LNCaP clone FGC (cell line): ENCODE results near the gene MYH4.

Experiments
- DNase-seq: peaks from one replicate; pipeline ENCODE4 v3.0.0-alpha.2; 2011; ENCODE audit warnings: low read depth
- H3K4me3 ChIP-seq: 2 replicates; pipeline ENCODE4 v1.5.1; 2011; ENCODE audit warnings: mild to moderate bottlenecking, low read depth, low read length, control low read depth
- TF ChIP-seq, protein P1 (sequence below): IDR thresholded peaks from 2 replicates; pipeline ENCODE4 v1.5.1; 2012; ENCODE audit warnings: mild to moderate bottlenecking; ENCODE audit not compliant: control insufficient read depth, insufficient read depth; ENCODE audit errors: extremely low read depth

Gene MYH4

DNA sequence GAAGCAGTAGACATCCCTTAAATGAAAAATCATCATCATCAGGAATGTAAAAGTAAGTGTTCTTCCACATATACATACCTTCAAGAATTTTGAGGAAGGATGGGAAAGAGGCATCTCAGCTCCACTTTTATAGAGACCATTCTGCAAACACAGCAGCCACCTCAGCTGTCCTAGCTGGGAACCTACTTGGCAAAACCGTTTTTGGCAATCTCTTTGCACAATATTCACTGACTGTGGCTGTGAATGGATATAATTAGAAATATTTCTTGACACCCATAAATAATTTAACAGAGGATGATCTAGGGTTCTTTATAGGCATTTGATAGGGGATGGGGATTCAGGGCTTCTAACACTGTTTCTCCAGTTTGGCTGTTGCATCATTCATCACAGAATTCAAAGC lies at the start of gene MYH4:
Gene MYH4, minus strand, starts transcription at position 101 of the 400 bp plus-strand sequence. CDS start 2,814 bp downstream, outside the sequence.
- TF ChIP-seq, protein P1, sequence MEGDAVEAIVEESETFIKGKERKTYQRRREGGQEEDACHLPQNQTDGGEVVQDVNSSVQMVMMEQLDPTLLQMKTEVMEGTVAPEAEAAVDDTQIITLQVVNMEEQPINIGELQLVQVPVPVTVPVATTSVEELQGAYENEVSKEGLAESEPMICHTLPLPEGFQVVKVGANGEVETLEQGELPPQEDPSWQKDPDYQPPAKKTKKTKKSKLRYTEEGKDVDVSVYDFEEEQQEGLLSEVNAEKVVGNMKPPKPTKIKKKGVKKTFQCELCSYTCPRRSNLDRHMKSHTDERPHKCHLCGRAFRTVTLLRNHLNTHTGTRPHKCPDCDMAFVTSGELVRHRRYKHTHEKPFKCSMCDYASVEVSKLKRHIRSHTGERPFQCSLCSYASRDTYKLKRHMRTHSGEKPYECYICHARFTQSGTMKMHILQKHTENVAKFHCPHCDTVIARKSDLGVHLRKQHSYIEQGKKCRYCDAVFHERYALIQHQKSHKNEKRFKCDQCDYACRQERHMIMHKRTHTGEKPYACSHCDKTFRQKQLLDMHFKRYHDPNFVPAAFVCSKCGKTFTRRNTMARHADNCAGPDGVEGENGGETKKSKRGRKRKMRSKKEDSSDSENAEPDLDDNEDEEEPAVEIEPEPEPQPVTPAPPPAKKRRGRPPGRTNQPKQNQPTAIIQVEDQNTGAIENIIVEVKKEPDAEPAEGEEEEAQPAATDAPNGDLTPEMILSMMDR, result no peak
- H3K4me3 ChIP-seq, result no peak within 1 kb of the TSS
- DNase-seq, result no peak

DNA sequence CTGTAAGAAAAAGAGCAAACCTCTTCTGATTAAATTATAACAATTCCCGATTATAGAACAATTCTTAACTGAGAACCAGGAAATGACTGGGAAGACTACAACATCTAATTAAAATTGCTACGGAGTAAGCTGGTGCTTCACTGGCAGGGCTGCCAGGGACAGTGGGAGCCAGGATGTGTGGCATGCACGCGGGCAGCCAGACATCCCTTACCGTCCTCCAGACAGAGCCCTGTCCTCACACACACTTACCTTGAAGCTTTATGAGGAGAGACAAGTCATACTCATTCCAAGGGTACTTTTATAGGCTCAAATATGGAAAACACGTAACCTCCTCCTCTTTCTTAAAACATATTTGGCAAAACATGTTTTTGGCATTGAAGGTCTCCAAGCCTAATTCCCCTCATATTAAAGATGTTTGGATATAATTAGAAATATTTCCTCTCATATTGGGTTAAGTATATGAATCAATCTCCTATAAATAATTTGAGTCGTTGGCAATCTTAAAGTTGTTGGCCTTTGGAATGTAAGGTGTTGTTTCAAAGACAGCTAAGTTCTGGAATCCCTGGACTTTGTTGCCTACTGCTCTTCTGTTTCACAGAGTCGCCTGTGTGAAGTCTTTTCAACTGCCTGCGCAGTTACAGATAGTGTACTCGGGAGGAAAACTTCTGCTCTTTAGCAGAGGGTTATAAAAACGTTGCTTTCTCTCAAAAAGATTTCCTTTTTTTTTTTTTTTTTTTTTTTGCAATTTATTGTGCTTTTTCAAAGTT lies 49.1 kb upstream of the MYH4 start, which contains the start of gene MYH1:
Gene MYH1, minus strand, starts transcription at position 272 of the 767 bp plus-strand sequence. CDS start 1,900 bp downstream, outside the sequence.
- DNase-seq, result no peak
- TF ChIP-seq, protein P1, result no peak
- no peak within 1 kb of the TSS for H3K4me3 ChIP-seq

DNA sequence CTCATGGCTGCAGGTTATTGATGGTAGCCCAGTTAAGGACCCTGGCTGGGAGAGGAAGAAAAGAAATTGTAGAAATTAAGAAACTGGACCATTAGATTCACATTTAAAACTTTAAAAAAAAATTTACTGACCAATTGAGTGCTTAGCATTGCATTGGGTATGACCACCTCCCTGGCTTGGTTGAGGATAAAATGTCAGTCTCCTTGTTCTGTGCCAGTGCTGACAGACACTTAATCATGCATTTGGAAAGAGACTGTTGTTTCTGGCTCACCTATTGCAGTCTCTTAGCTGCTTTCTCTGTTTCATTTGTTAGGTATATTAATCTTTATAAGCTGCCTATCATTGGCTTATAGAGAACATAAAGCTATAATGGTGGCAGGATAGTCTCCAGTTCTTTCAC lies 47.3 kb upstream of the MYH4 start:
- no peak for DNase-seq
- H3K4me3 ChIP-seq, result no peak overlapping the region
- TF ChIP-seq, protein P1, result no peak

DNA sequence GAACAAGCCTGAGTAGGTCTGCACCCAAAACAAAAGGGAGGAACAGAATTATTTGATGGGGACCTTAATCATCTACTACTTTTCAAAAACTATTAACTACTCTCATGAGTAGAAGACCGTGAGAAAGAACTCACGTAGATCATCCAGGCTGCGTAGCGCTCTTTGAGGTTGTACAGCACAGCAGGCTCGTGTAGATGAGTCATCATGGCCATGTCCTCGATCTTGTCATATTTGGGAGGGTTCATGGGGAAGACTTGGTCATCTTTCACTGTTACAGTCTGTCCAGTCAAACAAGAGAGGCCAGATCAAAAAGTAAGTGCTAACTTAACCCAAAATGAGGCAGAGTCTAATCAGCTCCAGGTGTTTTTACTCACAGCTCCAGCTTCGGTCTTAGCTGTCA lies 46.7 kb upstream of the MYH4 start:
- TF ChIP-seq, protein P1, result no peak
- no peak for DNase-seq
- no peak overlapping the region for H3K4me3 ChIP-seq

DNA sequence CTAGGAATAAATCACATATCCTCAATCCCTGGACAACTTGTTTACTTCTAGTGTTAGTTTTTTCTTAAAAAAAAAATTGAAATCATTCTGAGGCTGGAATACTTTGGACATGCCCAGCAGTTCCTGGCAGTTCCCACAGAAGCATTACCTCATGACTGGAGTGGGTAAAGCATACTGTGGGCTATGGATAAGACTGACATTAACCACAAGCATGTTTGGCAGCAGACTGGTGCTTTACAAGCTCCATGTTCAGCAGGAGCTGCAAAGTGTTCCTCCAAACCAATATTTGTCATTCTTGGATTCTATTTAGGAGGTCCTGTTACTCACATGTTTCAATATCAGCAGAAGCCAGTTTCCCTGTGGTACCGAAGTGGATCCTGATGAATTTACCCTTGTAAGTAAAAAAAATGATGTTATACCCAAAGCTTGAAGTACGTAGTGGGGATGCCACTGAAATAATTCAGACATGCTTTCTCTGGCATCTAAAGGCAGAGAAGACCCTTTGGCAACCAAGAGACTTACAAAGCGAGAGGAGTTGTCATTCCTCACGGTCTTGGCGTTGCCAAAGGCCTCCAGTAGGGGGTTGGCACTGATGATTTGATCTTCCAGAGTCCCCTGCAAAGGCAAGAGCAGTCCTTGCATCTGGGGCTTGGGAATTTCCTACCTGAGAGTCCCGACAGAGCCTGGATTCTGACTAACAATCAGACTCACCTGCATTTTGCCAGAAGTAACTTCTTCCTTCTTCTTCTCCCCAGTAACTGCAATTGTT lies 44.1 kb upstream of the MYH4 start:
- DNase-seq, result no peak
- H3K4me3 ChIP-seq, result no peak overlapping the region
- TF ChIP-seq, protein P1, result no peak

DNA sequence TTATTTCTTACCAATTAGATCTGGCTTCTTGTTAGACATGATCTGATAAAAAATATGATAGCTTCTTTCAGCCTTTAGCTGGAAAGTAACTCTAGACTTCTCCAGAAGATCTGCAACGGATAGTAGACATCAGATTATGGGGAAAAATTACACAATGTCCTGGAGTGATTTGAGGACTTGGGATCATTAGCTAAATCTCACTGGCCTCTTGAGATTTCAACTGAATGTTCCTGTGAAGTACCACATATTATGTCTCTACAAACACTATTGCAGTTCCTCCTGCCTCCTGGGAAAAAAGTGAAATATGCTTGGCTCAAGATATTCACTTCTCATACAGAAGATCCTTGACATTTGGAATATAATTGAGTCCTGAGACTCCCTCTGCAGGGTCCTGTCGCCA lies 43.5 kb upstream of the MYH4 start:
- TF ChIP-seq, protein P1, result no peak
- no peak overlapping the region for H3K4me3 ChIP-seq
- DNase-seq, result no peak
